ENCODE results near the gene CPEB2.

Gene CPEB2

GRCh38 chr4:15106399-15106798, 104.1 kb downstream of the CPEB2 start:
- no peak overlapping the region for H3K27ac ChIP-seq
- no peak for TF ChIP-seq CTCF (IDR thresholded peaks at IDR 0.05; ENCODE audit: low read depth, low read length, missing control alignments)

GRCh38 chr4:15109600-15109999, 107.3 kb downstream of the CPEB2 start:
- no peak for DNase-seq
- Histone ChIP-seq H3K36me3 (replicated peaks) (no peaks in the 10 kb centered on the region), H3K4me3 (ENCODE audit: low read depth, low read length) (no peak overlapping the region), H3K27me3 (replicated peaks) (no peaks in the 10 kb centered on the region), H3K27ac (no peak overlapping the region)
- in situ Hi-C loops (cut with HindIII; ENCODE audit: low pct_ligation_motif_present, low sequenced_read_pairs), result no loop called here
- TF ChIP-seq CTCF (IDR thresholded peaks at IDR 0.05; ENCODE audit: low read depth, low read length, missing control alignments), result no peak

More at GRCh38 chr4:15106399-15106798, 104.1 kb downstream of the CPEB2 start:
- peak; percentile 5 for DNase-seq
- no peak overlapping the region for H3K4me3 ChIP-seq (ENCODE audit: low read depth, low read length)
- H3K27me3 ChIP-seq (replicated peaks), result no peaks in the 10 kb centered on the region
- H3K36me3 ChIP-seq (replicated peaks), result no peaks in the 10 kb centered on the region
- in situ Hi-C loops (cut with HindIII; ENCODE audit: low pct_ligation_motif_present, low sequenced_read_pairs), result no loop called here

- H3K27ac ChIP-seq, result no peak overlapping the region
- in situ Hi-C loops (cut with HindIII; ENCODE audit: low pct_ligation_motif_present, low sequenced_read_pairs), result no loop called here
- H3K36me3 ChIP-seq (replicated peaks), result no peaks in the 10 kb centered on the region
- H3K4me3 ChIP-seq (ENCODE audit: low read depth, low read length), result no peak overlapping the region
- no peak for TF ChIP-seq CTCF (IDR thresholded peaks at IDR 0.05; ENCODE audit: low read depth, low read length, missing control alignments)
- H3K27me3 ChIP-seq (replicated peaks), result no peaks in the 10 kb centered on the region
- no peak for DNase-seq
Measured at GRCh38 chr4:15110120-15110571, 107.9 kb downstream of the CPEB2 start.

- no peak for TF ChIP-seq CTCF (IDR thresholded peaks at IDR 0.05; ENCODE audit: low read depth, low read length, missing control alignments)
- no peak for DNase-seq
- in situ Hi-C loops (cut with HindIII; ENCODE audit: low pct_ligation_motif_present, low sequenced_read_pairs), result no loop called here
- H3K27ac ChIP-seq, result no peak overlapping the region
- no peaks in the 10 kb centered on the region for H3K36me3 ChIP-seq (replicated peaks)
- H3K4me3 ChIP-seq (ENCODE audit: low read depth, low read length), result no peak overlapping the region
- H3K27me3 ChIP-seq (replicated peaks), result no peaks in the 10 kb centered on the region
Measured at GRCh38 chr4:15116509-15117079, 114.3 kb downstream of the CPEB2 start.

GRCh38 chr4:15117270-15117946, 115.1 kb downstream of the CPEB2 start:
- Histone ChIP-seq H3K36me3 (replicated peaks) (no peaks in the 10 kb centered on the region), H3K4me3 (ENCODE audit: low read depth, low read length) (no peak overlapping the region), H3K27ac (no peak overlapping the region), H3K27me3 (replicated peaks) (no peaks in the 10 kb centered on the region)
- in situ Hi-C loops (cut with HindIII; ENCODE audit: low pct_ligation_motif_present, low sequenced_read_pairs), result no loop called here
- no peak for DNase-seq
- TF ChIP-seq CTCF (IDR thresholded peaks at IDR 0.05; ENCODE audit: low read depth, low read length, missing control alignments), result no peak
